Stromal cell of bone marrow (primary cell): ENCODE measurements around the gene CTTNBP2.

Experiments used
- DNase-seq: peaks from one replicate; pipeline ENCODE4 v3.0.0-alpha.2; 2012; ENCODE audit warnings: low read depth

The CTTNBP2 gene

DNA sequence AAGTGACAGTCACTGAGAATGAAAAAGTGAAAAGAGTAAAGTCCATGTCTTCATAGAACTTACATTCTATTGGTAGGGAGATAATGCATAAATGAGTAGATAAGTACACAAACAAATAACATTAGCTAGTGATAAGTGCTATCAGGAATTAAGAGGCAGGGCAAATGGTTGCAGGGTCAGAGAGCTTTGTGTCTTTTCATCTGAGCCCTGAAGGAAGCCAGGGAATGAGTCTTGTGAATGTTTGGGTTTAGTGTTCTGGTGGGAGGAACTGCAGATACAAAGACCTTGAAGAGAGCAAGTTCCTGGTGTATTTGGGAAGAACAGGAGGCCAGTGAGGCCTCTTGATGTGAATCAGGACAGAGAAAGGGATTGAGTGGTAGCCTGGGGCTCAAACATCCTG lies 183.8 kb downstream of the CTTNBP2 start:
- DNase-seq: no peak

DNA sequence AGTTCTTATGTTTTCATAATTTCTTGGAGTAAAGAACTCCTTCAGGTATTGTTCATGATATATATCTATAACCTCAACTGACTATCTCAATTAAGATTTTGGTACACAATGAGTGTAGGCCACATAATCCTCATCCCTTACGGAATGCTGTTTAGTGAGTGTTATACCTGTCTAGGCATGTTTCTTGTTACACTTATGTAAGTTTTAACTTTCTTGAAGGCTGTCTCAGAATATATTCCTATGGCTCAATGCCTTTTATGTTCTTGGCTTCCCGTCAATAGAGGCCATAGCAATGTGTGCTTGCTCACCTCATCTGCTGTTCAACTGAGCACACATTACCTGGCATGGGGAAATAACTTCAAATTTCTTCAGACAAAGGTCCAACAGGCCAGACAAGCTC lies 185.1 kb downstream of the CTTNBP2 start:
- DNase-seq: no peak

DNA sequence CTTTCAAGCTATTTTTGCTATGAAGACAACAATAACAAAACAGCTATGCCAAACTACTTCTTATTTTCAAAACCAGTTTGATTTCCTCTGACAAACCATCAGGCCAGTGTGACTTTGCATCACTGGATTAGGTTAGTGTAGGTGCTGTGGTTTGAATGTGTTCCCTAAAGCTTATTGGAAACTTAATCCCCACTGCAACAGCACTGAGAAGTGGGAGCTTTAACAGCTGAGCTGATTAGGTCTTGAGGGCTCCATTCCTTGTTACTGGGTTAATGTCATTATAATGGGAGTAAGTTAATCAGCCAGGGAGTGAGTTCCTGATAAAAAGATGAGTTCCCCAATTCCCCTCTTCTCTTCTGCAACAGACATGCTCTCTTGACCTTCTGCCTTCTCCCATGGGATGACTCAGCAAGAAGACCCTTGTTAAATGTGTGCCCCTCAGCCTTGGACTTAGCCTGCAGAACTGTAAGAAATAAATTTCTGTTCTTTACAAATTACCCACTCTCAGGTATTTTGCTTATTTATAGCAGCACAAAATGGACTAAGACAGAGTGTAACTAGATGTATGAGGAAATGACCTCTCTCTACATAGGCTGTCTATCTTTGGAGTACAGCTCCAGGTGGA lies 186.8 kb downstream of the CTTNBP2 start:
- no peak for DNase-seq

DNA sequence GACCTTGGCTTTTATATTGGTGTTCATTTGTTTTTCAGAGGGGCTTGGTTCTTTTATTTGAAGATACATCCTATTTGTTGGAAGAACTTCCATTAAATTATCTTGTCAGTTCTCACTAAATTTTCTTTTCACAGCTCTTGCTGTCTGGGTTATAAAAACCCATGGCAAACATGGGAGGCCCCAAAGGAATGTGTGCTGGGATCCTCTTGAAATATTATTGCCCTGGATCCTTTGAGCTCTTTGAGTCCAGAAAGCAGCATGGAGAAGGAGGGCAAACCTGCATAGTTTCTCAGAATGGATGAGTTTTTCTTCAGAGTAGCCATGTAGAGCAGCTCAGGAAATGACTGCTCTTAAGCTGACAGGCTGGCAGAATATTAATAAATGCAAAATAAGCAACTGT lies 187.4 kb downstream of the CTTNBP2 start:
- DNase-seq: no peak

DNA sequence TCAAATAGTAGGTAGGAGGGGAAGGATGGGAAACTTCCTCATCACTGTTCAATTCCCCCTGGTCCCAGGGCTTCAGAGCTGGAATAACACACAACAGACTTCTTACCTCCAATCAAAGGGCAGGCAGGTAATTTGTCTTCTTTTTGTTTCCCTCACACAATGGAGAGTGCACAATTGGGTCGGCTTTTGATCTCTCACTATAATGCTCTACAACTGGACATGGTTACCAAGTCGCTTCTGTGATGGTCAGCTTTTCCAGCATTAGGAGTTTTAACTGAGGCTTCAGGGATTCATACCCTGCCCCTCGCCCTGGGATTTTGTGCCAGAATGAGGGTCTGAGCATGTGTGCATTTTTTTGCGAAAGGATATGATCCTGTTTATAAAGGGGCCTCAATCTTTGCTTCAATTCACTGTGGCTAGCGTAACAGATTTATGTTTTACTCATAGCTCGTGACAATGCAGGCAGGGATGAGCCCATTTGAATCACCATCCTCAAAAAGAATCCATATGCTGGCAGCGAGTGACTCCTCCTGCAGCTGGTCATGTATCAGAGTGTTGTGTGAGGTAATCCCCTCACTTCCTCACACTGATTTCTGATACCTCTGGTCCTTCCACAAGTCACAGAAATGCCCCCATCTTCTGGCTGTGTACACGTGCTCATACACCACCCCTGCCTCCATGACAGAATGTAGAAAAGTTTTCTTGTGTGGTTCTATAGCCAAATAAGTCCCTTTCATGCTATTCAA lies 189.6 kb downstream of the CTTNBP2 start:
- no peak for DNase-seq

DNA sequence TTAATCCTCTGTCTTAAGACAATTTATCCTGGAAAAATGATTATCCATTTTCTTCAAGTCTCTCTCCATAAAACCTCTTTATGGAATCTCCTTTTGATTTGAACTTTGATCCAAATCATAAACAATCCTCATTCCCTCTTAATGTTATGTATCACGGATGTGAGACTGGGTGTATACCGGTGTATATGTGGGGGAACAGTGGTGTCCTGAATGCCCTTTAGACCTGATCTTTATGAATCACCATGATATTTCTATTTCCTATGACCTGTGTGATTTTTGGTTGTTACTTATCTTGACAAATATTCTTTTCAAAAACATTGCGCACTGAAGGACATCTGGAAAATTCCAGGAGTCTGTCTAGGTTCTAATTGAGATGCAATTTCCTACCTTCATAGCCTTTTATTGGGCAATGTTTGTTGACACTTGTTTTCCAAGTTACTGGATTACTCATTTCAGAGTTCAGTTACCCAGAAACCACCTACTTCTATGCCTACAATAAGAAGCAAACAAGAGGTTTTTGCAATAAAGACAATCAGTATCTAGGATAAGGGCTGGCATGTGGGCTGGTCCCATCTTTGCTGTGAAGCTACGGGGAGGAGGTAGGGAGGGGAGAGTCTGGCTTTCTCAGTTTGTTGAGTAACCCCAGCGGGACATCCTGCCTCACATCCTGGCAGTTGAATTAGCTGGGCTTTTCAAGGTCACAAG lies 190.4 kb downstream of the CTTNBP2 start:
- DNase-seq: no peak

DNA sequence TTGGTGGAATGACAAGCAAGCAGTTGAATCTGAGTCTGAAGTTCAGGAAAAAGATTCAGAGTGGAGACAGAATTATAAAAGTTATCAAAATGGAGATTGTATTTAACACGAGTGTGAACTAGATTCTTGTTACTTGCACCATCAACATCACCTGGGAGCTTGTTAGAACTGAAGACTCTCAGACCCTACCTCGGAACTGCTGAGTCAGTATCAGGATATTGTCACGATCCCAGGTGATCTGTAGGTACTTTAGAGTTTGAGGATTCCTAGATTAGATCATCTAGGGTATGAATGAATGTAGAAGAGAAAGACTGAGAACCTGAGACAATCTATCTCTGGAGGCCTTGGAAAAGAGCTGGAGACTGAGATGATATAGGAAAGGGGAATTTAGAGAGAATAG lies 194.1 kb downstream of the CTTNBP2 start:
- DNase-seq: no peak

DNA sequence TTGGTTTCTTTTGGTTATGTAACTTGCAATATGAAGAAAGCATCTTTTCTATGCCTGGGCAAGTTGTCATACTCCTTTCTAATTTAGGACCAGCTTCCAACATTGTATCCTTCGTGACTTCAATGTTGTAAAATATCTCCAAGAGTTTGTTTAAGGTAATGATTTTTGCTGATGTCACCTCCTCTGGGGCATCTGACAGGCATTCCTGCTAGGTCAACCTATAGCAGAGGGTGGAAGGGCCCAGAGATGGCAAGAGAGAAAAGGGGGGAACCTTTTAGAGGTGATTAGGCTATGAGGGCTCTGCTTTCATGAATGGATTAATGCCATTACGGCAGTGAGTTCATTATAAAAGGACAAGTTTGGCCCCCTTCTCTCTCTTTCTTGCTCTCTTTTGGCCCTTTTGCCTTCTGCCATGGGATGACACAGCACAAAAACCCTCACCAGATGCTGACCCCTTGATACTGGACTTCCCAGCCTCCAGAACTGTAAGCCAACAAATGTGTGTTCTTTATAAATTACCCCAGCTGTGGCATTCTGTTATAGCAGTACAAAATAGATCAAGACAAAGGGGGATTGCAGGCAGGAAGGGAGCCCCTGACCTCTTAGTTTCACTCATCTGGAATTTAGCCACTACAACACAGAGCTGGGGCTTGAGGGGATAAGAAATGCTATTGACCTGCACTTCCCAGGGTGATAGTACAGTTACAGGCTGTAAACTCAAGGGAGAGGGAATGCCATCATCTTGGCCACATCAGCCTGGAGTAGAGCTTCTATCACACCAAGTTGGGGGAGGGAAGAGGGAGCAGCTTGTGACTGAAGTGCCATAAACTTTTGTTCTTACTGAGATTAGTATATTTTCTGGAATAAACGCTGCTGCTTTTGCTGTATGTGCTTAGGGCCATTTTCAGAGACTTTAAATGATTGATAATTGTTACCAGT lies 197.5 kb downstream of the CTTNBP2 start:
- DNase-seq: no peak

DNA sequence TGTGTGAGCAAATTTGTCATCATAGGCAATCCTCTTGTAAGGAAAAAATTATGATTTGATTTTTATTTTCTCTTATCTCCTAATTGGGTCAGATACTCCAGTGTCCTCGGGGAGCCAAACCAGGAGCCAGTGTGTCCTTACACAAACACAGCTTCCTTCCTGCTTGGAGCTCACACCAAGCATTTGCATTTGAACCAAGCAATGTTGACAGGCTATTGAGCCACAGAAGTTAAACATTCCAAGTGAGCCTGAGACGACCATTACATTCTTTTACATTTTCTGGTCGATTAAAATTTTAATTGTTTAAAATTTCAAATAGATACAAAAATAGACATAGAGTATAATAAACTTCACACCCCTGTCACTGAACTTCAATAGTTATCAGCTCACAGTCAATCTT lies 198.6 kb downstream of the CTTNBP2 start:
- DNase-seq: no peak

DNA sequence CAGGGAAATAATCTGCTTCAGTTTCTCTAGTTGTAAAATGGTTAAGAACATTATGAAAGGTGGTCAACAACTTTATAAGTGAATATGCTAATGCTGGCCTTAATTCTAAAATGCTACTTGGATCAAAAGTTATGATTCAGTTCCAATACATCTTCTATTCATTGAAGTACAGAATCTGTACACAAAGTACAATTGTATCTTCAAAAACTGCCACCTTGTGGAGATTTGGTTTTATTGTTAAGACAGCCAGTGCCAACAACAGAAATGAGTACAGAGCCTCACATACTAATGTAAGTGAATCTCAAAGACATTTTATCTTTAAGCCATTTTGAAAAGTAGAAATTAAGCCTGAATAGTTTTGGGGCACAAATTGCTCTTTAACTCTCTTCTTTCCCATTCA lies 199.4 kb downstream of the CTTNBP2 start:
- peak; percentile 21 for DNase-seq

DNA sequence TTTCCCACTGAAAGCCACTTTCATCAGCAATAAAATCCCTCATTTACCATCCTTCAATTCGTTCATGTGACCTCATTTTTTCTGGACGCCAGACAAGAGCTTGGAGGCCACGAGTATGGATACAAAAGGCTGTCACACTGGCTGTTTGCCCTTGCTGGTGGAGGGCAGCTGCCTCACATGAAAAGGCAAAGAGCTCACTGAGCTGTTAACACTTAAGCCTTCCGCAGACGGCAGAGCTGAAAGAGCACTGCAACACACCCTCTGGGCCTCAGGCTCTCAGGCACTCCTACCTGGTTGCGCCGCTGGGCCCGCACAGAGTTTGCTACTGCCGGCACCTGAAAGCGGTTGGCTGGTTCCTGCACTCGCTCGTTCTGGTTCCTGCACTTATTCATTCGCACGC lies 199.9 kb downstream of the CTTNBP2 start:
- DNase-seq: no peak

DNA sequence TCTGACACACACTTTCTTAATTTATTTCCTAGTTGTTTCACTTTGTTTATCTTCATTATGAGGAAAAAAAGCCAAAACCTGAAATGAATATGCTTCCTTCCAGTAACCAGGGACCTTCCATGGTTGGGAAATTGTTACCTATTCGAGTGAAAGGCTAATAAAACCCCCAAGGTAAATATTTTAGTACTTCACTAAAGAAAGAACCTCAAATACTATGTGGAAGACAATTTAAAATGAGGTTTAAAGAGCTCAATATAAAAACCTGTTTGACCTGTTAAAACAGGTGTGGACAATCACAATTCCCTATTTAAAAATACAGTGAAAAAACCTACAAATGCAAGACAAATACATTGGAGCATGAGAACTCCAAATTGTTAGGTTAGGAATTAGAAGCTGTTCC lies 200.8 kb downstream of the CTTNBP2 start:
- no peak for DNase-seq

DNA sequence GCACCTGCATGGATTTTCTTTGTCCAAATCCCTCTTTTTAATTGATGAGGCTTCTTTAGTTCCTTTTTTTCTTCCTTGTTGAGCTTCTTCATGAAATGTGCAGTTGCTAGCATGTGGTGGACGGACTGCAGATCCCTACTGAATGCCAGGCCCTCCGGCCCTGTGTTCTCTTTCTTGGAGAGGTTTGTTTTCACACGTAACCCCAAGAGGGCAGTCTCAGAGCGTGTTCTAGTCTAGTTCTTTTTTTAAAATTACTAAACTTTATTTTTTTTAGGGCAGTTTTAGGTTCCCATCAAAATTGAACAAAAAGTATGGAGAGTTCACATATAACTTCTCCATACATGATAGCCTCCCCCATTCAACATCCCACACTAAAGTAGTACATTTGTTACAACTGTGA lies 203.4 kb downstream of the CTTNBP2 start:
- DNase-seq: no peak

DNA sequence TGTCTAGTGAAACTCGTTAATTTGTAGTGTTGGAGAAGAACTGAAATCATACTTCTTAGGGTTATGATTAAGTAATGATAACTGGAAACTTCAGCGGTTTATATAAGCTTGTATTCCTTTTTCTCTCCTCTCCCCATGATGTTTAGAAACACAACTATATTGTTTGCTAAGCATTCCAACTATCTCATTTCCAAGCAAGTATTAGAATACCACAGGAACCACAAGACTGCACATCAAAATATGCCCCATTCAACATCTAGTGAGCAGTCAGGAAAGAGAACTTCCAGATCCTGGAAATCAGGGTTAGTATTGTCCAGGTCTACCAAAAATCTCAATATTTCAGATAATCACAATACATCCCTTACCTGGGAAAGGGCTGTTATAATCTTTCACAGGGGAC lies 205.8 kb downstream of the CTTNBP2 start:
- no peak for DNase-seq

DNA sequence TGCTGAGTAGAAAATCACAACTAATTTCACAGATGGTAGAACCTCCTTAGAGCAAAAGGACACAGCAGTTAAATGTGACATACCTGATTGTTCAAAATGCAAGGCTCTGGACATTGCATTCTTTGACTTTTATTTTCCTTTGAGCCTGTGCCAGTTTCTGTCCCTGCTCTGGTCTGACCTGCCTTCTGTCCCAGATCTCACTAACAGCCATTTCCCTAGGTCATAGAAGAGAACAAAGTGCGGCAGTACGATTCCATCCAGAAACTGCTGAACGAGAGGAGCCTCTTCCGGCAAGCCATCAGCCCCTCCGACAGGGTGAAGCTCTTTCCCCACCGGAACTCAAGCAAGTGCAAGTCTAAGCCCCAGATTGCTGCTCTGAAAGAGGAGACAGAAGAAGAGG lies 206.6 kb downstream of the CTTNBP2 start:
- no peak for DNase-seq

DNA sequence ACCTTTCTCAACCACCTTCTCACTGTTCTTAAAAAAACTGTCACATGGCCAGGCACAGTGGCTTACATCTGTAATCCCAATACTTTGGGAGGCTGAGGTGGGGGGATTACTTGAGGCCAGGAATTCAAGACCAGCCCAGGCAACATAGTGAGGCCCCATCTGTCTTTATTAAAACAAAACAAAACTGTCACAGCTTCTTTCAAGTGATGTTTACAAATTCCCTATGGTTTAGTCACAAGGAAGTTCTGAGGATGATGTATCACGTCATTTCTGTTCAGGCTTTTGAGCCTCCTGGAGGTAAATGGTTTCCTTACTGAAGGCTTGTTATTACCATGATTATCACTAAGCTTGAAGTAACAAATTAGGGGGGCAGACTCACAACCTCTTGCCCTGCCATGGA lies 207.2 kb downstream of the CTTNBP2 start:
- DNase-seq: no peak

DNA sequence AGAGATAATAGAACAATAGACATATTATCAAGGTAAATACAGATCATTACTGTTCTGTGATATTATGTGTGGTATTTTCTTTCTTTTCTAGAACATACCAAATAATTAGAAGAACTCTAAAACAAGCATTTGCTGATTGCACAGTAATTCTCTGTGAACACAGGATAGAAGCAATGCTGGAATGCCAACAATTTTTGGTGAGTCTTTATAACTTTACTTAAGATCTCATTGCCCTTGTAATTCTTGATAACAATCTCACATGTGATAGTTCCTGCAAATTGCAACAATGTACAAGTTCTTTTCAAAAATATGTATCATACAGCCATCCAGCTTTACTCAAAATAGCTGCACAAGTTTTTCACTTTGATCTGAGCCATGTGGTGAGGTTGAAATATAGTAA lies 207.9 kb downstream of the CTTNBP2 start:
- no peak for DNase-seq

DNA sequence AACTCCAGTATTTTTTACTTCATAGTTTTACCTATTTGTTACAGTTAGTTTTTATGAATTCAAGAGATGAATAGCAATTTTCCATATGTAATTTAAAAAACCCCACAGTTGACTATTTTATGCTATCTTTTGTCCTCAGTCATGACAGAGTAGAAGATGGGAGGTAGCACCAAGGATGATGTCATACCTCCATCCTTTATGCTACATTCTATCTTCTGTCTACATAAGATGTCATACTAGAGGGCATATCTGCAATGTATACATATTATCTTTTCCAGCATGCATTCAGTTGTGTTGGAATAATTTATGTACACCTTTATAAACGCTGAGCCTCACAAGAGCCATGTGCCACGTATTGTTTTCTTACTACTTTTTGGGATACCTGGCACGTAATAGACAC lies 209.2 kb downstream of the CTTNBP2 start:
- no peak for DNase-seq

DNA sequence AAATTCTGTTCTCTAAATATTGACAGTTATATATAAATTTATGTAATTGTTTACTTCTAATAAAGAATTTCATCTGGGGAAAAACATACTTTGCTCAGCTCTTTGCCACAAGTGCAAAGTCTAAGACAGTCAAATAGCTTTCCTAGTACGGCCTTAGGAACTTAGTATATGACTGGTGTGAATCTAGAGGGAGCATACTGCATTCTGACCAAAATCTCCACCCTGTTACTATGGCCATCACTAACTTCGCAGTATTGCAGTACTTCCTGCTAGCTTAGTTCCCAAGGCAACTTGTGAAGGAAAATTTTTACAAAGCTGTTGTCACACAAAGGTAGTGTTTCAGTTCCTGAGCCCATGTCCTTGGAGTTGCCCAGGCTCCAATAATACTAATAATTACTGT lies 211.9 kb downstream of the CTTNBP2 start:
- DNase-seq: no peak
